ENCODE data around the gene EED. TPM values are rescaled to one million over a fixed set of nuclear protein-coding genes. Genes with fewer than 3 reads are reported as not detected.
"Not testable (repeated sequence)": the region's sequence is repeated elsewhere in the genome, so short reads cannot be mapped to it uniquely, and the experiment has no call there.

The EED gene
- total and polyA plus RNA-seq, 8 donors: 5.1 to 14.0 (median 8.9) TPM

DNA sequence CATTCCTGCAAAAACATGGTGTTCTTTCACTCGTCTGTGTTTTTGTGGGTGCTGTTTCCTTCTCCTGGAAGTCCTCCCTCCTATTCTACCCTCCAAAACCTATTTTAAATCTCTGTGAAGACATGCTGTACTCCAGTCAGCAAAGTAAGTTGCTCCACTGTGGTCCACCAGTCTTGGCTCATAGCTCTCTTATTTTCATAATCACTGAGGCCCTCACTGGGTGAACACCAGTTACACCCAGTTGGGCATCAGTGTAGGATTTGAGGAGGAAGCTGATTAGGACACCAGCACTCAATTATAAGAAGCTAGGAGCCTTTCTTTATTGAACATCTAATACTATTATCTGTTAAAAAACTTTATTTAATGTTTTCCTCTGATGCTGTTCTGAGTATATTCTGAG lies 23.9 kb upstream of the EED start:
- intact Hi-C loops (cut with DNase I): no loop called here
- Histone ChIP-seq H3K27me3 (no peaks in the 10 kb centered on the region), H3K36me3 (no peaks in the 10 kb centered on the region), H3K4me3 (no peak overlapping the region), H3K27ac (no peak overlapping the region), H3K4me1 (peaks cover 0 to 5% (median 0%) of the 10 kb centered on the region in 3 donors), H3K9me3 (no peaks in the 10 kb centered on the region)
- TF ChIP-seq, protein P1, sequence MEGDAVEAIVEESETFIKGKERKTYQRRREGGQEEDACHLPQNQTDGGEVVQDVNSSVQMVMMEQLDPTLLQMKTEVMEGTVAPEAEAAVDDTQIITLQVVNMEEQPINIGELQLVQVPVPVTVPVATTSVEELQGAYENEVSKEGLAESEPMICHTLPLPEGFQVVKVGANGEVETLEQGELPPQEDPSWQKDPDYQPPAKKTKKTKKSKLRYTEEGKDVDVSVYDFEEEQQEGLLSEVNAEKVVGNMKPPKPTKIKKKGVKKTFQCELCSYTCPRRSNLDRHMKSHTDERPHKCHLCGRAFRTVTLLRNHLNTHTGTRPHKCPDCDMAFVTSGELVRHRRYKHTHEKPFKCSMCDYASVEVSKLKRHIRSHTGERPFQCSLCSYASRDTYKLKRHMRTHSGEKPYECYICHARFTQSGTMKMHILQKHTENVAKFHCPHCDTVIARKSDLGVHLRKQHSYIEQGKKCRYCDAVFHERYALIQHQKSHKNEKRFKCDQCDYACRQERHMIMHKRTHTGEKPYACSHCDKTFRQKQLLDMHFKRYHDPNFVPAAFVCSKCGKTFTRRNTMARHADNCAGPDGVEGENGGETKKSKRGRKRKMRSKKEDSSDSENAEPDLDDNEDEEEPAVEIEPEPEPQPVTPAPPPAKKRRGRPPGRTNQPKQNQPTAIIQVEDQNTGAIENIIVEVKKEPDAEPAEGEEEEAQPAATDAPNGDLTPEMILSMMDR (IDR thresholded peaks at IDR 0.05): no peak
- WGBS, 2 donors: 66 to 70% methylated on average over 1 of the region's 1 CpG
- DNase-seq: no peak
- no peak for ATAC-seq
- FAIRE-seq: no peak

DNA sequence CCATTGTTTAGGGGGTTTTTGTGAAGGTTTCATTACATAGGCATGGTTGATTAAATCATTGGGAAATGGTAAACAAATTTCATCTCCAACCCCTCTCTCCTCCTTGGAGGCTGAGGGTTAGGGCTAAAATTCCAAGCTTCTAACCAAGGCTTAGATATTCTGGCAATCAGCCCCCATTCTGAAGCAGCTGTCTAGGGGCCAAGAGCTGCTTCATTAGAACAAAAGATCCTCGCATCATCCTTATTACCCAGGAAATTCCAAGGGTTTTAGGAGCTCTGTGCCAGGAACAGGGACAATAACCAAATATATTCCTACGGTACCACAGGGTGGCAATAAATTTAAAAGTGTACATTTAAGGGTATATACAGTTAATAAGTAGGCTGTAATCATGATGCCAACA lies 22.5 kb upstream of the EED start:
- H3K9me3 ChIP-seq: no peaks in the 10 kb centered on the region
- no peak overlapping the region for H3K27ac ChIP-seq
- ATAC-seq (no peak), FAIRE-seq (no peak), DNase-seq (no peak)
- H3K36me3 ChIP-seq: no peaks in the 10 kb centered on the region
- no peak overlapping the region for H3K4me3 ChIP-seq
- H3K27me3 ChIP-seq: no peaks in the 10 kb centered on the region
- H3K4me1 ChIP-seq: peaks cover 0 to 5% (median 0%) of the 10 kb centered on the region in 3 donors
- TF ChIP-seq, protein P1 (IDR thresholded peaks at IDR 0.05): no peak
- intact Hi-C loops (cut with DNase I): no loop called here
- WGBS, 2 donors: 78 to 87% methylated on average over 2 of the region's 2 CpGs

DNA sequence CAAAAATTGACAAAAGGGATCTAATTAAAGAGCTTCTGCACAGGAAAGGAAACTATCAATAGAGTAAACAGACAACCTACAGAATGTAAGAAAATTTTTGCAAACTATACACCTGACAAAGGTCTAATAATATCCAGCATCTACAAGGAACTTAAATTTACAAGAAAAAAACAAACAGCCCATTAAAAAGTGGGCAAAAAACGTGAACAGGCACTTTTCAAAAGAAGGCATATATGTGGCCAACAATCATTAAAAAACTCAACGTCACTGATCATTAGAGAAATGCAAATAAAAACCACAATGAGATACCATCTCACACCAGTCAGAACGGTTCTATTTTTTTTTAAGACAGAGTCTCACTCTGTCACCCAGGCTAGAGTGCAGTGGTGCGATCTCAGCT lies 20.0 kb upstream of the EED start:
- H3K4me1 ChIP-seq; H3K9me3 ChIP-seq; DNase-seq; H3K27me3 ChIP-seq; FAIRE-seq; H3K36me3 ChIP-seq; ATAC-seq; intact Hi-C loops (cut with DNase I); H3K27ac ChIP-seq; H3K4me3 ChIP-seq: not testable (repeated sequence)
- 53% methylated on average over 4 of the region's 4 CpGs for WGBS, 2 donors

DNA sequence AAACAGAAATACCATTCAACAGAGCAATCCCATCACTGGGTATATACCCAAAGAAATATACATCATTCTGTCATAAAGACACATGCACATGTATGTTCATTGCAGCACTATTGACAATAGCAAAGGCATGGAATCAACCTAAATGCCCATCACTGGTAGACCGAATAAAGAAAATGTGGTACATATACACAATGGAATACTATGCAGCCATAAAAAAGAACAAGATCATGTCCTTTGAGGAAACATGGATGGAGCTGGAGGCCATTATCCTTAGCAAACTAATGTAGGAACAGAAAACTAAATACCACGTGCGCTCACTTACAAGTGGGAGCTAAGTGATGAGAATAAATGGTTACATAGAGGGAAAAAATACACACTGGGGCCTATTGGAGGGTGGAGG lies 19.2 kb upstream of the EED start:
- intact Hi-C loops (cut with DNase I); H3K27ac ChIP-seq; H3K27me3 ChIP-seq; FAIRE-seq; H3K4me3 ChIP-seq; ATAC-seq; DNase-seq; H3K4me1 ChIP-seq; H3K9me3 ChIP-seq; H3K36me3 ChIP-seq: not testable (repeated sequence)
- 95 to 99% methylated on average over 3 of the region's 3 CpGs for WGBS, 2 donors

DNA sequence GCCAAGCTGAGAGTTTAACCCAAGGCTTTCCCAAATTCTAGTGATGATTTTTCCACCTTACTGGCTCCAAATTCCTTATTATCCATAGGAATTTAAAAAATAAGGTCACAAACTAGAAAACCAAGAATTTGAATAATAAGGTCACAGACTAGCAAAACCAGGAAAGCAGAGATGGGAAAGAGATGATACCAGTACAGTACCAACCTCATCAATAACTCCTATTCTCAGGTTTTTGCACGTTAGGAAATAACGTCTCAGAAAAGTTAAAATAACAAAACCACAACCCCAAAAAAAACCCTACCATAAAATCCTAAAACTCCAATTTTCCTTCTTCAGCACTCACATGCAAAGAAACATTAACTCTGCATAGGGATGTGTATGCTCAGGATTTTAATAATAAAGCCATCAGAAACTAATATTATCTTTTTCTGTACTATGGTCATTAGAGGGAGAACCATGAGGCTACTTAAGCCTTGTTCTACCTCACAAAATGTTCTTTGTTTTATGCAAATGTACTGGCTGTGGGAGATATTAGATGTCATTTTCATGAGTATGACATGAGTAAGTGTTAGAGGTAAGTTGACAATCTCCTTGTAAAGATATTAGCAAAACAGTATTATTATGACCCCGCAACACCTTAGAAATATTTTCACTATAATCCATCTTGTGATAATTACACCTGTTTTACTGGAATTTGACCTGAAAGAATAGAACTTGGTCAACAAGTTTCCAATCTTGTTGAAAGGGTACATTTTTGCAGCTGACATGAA lies 16.1 kb upstream of the EED start:
- H3K4me1 ChIP-seq: no peaks in the 10 kb centered on the region
- intact Hi-C loops (cut with DNase I): no loop called here
- no peak for DNase-seq
- no peak for ATAC-seq
- H3K27me3 ChIP-seq: no peaks in the 10 kb centered on the region
- H3K4me3 ChIP-seq: no peak overlapping the region
- no peak overlapping the region for H3K27ac ChIP-seq
- H3K36me3 ChIP-seq: no peaks in the 10 kb centered on the region
- TF ChIP-seq, protein P1 (IDR thresholded peaks at IDR 0.05): no peak
- no peaks in the 10 kb centered on the region for H3K9me3 ChIP-seq
- 77 to 83% methylated on average over 3 of the region's 3 CpGs for WGBS, 2 donors
- FAIRE-seq: no peak

DNA sequence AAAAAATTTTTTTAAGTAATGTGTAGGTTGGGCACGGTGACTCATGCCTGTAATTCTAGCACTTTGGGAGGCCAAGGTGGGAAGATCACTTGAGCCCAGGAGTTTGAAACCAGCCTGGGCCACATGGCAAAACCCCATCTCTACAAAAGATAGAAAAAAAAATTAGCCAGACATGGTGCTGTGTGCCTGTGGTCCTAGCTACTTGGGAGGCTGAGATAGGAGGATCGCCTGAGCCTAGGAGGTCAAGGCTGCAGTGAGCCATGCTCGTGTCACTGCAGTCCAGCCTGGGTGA lies 15.6 kb upstream of the EED start:
- DNase-seq; H3K27ac ChIP-seq; FAIRE-seq; H3K9me3 ChIP-seq; ATAC-seq; H3K27me3 ChIP-seq; H3K4me1 ChIP-seq; H3K36me3 ChIP-seq; H3K4me3 ChIP-seq; intact Hi-C loops (cut with DNase I): not testable (repeated sequence)
- 79 to 83% methylated on average over 3 of the region's 3 CpGs for WGBS, 2 donors
